Medulla oblongata (tissue), 1 donor: ENCODE data around the gene MAML3.

ENCODE experiments used
- DNase-seq: peaks from one replicate; pipeline ENCODE4 v3.0.0-alpha.2; 2015; ENCODE audit errors: extremely low spot score

MAML3 gene

DNA sequence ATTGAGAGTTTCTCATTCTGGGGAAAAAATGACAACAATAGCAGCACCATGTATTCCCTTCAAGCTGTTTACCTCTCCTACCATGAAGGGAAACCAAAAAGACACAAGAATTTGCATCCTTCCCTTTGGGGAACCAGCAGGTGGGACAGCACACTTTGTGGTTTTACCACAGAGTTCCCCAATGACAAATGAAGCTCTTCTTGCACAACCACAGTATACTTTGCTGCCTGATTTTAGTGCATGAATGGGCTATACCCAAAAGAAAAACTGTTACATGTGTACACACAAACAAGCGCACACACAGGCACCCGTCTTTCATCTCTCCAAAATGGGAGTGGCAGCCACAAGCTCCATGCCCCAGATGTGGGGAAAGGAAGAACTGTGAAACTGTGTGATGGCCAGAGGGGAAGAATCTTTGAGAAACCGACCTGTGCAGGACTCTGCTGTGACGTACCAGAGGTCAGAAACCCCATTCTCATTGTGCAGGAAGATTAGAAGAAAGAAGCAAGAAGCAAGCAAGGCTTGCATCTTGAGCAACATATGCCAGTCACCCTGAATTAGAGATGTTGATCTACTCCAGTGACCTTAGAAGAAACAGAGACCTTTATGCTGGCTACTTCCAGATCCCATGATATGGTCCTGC lies 2.7 kb upstream of the MAML3 start:
- DNase-seq: no peak

DNA sequence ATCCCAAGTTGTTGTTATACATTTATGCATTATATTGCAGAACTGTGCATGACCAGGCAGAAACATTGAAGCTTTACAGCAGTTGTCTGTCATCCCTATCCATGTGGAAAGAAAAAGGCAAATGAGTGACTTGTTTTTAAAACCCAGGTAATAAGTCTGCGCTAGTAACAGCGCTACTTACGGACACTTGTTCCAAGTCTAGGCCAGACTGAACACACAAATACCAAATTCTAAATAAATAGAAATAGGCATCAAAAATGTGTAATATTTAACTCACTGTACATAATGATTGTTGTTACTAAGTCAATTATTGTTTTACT lies 548 bp upstream of the MAML3 start:
- DNase-seq: no peak

DNA sequence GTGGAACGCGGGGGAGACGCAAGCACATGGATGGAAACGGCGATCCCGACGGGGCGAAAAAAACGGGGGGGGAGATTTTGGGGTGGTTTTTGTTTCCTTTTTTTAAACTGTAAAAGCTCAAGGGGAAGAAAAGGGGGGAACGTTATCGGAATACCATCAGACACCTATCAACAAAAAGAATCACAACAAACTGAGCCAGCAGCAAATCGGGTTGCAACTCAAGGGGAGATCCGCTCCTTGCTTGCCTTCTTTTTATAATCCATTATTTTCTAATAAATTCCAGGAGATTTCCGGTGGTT lies 616 bp downstream of the MAML3 start:
- peak; percentile 46 for DNase-seq

DNA sequence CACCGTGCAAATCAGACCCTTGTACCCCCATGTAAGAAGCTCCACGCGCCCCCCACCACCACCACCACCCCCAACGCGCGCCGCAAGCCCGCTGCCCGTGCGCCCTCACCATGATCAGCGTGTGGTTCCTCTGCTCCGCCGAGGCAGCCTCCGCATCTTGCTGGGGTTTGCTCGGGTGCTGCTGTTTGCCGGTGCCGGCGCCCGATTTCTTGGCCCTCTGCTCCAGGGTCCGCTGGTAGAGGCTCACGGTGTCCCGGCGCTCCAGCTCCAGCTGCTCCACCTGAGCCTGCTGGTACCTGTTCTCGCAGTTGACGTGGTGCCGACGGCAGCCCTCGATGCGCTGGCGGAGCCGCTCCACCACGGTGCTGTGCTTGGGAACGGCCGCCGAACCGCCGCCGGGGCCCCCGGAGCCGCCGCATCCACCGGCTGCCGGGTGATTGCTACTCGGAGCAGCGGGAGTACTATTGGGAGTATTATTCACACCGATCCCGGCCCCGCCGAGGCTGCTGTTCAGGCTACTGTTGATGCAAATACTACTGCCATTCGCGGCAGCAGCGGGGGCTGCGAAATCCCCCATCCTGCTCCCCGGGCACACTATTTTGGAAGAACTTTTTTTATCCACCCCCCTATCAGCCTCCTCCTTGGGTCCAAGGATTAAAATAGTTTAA lies 1.1 kb downstream of the MAML3 start:
- peak; percentile 41 for DNase-seq

DNA sequence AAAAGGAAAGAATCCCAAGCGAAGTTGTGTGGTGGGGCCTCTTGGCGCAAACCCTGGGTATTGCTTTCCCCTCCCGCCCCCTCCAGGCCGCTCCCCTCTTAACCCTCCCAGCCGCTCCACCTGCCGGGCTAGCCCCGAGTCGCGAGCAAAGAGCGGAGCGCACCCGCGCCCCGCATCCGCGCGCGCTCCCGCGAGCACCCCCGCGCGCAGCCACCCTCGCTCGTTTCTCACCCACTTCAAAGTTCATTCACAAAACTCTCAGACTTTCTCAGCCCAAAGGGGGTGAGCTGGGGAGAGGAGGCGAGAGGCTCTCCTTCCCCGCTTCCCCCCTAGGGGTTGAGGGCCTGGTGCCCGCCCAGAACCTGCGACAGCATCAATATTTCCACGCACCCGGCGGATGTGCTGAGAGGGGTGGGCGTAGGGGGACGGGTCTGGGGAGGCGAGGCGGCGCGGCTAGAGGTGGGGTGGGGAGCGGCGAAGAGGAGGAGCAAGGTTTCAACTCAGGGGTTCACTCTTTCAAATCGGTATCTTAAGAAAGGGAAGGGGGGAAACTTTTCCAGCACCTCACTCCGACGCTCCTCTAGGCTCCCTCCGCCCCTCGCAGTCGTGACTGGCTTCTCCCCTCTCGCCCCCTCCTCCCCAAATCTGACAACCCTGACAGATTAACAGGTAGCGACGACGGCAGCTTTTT lies 1.8 kb downstream of the MAML3 start:
- peak; percentile 76 for DNase-seq

DNA sequence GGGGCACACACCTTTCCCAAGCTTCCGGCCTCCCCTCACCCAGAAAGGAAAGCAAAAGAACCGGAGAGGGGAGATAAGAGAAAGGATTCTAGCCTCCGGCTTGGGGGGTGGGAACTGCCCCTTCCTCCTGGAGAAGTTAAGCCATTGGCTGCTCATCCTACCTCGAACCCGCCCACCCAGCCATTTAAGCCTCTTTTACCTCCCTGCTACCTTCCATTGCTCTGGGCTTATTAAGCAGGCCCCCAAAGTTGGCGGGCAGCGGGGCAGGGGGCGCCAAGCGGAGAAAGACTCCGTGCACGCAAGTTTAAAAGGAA lies 2.3 kb downstream of the MAML3 start:
- peak; percentile 87 for DNase-seq

DNA sequence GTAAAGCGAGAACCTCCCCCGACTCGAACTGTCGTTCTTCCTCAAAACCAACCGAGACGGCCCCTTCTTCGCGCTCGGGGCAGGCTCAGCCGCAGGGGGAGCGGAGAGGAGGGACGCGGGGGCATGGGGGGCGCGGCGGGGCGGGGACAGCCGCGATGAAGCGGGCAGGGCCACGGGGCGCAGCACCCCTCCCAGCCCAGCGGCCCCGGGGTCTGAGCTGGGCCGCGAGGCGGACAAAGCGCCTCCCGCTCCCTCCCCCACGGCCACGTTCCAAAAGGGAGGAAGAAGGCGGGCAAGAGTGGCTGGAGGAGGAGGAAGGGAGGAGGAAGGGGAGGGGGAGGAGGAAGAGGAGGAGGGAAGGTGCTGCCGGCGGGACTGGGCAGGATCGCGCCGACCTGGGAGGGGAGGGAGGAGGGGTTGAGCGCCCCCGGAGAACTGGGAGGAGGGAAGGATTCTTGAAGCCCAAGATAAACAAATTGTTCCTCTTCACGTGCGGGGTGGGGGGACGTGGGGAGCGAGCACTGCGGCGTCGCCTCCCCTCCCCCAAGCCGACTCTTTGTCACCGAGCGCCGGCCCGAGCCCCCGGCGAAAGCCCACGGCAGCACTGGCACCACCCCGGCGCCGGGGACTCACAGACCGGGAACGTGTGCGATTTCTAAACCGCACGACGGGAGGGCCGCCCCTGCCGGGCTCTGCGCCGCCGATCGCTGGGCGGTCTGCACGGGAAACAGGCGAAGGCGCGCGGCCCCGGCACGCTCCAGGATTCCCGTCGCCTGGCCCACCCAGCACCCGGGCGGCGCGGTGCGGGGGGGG lies 2.9 kb downstream of the MAML3 start:
- peak; percentile 94 for DNase-seq

DNA sequence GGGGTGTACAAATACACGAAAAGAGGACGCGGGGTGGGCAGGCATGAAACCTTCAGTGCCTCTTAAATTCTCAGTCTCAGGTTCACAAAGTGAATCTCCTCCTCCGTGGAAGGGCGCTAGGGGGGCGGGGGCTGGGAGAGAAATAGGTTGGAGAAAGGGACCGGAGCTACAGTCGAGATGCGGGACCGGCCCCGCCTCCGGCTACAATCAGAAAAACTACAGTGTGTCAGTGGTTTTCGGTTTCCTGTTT lies 3.4 kb downstream of the MAML3 start:
- no peak for DNase-seq

DNA sequence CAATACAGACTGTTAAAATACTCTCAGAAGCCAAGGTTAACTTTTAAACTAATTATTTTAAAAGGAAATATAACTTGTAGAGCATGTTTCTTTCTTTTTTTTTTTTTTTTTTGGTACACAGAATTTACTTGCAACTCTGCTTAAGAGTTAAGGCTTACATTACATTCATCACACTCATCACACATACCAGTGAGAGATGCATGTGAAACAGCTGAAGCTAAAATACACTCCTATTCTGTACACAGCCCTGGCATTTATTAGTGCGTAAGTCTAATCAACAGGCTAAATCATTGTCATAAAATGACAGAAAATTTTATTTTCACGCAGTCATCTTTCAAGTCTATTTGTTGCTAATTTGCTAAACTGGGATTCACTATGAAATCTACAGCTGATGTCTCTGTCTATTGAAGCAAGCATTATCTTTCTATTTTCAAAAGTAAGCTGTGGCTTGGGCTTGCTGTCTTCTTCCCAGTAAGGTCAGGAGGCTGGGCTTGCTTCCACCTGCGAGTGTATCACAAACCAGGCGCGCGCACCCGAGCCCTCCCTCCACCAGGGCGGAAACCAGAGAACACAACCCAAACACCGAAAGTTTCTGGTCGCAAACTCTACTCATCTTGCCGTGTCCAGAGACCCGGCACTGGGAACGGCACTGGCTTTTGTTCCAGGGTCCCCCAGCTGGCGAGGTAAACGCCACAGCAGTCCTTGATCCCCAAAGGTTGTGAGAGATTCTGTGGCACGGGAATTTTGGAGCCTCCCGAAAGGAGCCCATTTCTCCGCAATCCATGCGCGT lies 3.9 kb downstream of the MAML3 start:
- DNase-seq: peak; percentile 69

DNA sequence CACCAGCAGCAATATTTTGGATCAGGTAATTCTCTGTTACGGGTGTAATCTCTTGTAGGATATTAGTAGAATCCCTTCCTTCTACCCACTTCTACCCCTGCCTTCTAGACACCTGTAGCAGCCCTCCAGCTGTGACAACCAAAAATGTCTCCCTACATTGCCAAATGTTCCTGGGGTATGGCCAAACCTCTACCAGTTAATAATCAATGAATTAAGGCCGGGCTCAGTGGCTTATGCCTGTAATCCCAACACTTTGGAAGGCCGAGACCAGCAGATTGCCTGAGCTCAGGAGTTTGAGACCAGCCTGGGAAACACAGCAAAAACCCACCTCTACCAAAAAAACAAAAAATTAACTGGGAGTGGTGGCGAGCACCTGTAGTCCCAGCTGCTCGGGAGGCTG lies 9.9 kb downstream of the MAML3 start:
- DNase-seq: no peak

DNA sequence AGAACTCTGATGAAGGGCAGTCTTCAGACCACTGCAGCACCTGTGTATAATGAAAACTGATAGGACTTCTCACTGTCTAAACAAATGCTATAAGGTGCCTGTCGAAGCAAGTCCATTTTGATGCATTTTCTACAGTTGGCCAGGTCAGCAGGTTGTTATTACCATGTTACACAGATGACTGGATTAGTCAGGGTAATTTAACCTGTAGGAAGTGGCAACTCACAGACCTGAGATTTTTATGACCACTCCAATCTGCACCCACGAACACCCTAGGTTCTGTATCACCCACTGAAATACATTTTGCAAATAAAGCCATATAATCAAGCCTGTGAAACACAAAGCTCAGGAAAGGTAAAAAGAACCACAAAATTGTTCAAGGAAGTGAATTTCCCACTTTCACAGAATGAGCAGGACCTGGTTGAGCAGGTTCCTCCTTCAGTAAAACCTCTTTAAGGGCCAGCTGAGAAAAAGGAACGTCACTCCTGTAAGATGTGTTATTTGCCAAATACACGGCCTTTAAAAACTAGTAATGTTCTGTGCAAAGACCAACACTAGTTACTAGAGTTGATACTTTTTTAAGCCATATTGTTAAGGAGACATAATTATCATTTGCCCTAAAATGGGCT lies 12.7 kb downstream of the MAML3 start:
- no peak for DNase-seq

DNA sequence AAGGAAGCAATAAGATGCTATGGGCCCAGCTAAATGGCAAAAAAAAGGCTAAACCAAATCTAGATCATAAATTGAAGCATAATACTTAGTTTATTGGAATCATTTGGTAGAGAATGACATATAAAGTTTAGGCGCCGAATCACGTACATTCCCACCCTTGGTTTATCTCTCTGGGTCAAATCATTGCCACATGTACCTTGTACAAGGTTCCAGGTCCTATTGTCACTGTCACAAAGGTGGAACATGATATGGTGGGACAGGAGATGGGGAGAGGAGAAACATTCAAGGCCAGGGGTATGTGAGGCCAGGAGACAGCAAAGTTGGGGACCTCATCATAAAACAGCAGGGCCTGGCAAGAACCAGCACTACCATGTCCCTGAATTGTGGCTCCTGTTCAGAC lies 13.4 kb downstream of the MAML3 start:
- no peak for DNase-seq

DNA sequence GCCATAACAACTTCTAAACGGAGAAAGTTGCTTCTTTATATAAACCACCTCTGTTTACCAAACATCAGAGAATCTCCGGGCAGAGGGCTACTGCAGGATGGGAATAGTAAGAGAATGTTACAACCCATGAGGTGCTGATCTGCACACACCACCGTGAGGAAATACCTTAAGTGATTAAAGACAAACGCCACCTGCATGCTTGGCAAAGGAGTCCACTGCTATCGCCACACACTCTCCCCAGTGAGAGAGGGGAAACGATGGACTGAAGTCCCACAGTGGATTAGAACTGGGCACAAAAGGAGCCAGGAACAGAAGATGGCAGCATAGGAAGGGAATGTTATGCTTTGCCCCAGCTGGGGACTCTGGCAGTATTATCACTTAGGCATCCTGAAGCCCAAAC lies 15.6 kb downstream of the MAML3 start:
- DNase-seq: no peak

DNA sequence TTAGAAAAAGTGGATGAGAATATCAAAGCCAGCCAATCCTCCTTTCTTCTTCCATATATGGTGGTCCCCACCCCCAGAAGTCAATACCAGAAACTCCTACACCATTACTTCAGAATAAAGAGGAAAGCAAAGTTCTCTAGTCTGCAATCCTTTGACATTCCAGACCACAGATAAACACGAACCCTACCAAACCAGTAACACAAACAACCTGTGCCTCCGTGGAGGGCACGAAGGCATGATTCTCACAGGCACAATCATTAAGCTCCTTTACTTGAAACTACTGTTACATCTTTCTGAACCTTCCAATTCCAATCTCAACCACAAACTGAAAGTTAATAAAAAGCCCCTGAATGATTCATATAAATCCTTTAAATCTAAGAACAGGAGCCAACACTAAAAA lies 16.3 kb downstream of the MAML3 start:
- DNase-seq: no peak

DNA sequence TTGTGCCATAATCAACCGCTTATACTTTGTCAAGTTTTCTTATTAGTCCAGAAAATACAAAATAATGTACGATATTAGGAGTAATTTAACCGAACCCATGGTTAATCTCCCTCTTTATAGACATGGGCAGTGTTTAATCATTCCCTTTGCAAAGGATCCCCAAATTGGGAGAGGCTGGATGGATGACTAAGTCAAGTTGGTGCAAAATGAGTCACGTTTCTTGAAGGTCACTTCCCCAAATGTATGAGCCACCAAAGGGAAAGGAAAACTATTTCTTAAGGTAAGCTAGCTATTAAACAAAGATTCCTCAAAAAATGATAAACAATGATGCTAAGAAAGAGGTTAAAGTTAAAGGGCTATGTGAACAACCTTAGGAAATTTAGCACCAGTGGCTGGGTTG lies 17.5 kb downstream of the MAML3 start:
- no peak for DNase-seq

DNA sequence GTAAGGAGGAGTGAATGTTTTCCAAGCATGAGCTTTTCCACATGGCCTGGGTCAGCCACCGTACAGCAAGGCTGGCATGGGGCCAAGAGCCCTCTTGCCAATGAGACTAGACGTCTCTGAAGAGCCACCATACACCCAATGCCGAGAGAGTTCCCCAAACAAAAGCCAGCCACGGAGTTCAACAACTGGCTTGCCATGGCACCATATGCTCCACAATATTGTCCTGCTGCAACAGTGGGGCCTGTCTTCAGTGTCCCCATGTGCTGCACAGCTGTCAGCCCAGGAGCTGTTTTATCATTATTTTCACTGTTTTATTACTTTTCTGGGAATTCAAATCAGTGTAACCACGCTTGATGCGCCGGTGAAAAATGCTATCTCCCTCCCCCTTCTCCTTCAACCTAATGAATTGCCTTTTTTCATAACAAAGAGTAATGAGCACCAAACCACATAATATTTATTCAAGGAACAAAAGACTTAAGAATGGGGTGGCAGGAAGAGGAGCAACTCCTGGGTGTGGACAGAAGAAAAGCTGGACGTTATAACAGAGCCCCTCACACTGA lies 18.4 kb downstream of the MAML3 start:
- DNase-seq: peak; percentile 65

DNA sequence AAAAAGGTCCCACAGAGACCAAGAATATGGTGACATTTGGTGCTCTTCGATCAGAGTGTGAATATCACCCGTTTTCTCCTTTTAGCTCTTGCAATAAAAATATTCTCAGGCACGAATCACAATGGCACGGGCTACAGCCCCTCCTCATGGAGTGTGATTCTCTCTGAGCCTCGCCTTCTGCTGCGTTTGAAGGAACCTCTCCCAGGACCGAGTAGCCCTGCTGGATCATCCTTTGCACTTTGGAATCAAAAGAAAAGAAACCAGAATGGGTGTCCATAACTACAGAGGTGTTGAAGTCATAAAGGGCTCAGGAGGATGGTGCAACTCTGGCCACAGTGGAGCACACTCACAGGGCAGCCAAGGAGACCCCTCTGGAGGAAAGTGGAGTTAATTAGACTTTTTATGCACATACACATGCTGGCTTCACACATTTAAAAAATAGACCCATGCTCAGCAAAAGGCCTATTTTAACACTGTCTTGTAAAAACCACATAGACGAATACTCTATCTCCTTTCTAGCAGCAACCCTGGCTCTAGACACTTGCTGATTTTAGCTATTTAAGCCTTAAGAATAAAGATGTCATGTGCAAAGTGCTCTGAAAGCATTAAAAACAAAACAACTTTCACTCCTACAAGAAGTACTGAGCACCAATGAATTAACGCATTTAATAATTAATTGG lies 19.1 kb downstream of the MAML3 start:
- no peak for DNase-seq

DNA sequence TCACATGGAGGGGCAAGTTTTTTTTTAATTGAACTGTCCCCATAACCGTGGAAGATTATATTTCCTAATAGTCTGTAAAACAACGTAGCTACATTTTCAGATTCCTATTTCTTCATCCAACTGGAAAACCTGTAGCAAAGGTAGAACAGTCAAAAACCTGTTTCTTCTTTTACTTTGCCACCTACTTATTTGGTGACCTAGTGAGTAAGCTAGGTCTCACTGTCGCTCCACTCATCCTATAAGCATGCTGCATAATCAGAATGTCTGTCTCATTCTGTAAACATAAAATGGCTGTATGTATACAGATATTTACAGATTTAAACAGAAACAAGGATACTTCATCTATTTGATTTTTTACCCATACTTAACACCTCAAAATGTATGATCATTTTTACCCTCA lies 20.4 kb downstream of the MAML3 start:
- no peak for DNase-seq

DNA sequence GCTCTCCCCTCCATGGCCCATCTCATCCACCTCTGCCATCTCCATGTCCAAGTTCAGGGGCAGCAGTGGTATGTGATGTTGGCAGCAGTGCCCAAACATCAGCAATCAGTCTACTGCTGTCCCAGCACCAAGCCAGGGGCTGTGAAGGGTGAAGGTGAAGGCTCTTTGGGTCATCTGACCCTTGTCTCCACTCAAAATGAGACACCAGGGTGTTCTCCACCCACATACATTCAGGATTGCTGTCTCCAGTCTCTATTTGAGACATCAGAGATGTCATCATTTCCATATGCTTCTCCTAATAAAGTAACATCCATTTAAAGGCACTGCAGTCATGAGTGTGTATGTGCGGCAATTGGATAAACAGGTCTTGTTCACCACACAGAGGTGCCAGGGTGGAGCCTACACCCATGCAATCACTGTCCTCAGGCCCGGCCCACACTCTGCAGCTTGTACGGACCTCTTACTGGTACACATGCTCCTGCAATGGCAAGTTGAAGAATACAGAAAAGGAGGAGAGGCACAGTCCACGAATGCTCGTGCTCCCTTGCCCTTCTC lies 22.2 kb downstream of the MAML3 start:
- no peak for DNase-seq

DNA sequence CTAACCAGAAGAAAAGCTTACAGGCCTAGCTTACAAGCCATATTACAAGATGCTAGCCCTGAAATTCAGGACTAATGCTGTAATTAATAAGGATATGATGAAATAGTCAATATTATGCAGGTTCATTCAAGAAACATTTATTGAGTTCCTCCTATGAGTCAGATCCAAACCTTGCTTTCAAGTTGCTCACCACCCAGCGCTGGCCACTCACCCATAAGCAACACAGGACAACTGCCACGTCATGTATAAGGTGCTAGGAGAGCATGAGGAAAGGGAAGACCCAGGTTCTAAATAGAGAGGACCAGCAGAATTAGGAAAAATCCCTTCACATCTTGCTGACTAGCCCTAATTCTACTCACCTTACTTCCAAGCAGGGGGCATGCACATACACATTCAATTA lies 23.3 kb downstream of the MAML3 start:
- no peak for DNase-seq

DNA sequence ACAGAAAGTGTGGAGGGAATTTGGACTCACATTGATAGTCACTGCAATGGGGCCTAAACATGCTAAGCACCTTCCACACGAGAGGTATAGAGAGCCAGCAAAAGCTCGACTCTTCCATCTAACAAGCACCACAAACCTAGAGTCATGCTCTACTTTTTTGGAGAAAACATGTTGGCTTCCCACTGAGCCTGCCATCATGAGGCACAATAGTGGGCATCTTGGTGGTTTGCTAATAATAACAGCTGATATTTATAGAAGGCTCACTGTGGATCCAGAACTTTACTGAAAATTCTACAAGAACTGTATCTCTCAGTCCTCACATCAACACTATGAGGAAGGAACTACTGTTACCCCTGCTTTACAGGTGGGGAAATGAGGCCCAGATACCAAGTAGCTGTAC lies 26.6 kb downstream of the MAML3 start:
- no peak for DNase-seq
